ENCODE results near the gene CDK8. TPM values are rescaled to one million over a fixed set of nuclear protein-coding genes. Genes with fewer than 3 reads are reported as not detected.
"Not testable (repeated sequence)": the region's sequence is repeated elsewhere in the genome, so short reads cannot be mapped to it uniquely, and the experiment has no call there.

The CDK8 gene
- total RNA-seq, 2 experiments from 2014 or later = 14.1 to 15.5 TPM

DNA sequence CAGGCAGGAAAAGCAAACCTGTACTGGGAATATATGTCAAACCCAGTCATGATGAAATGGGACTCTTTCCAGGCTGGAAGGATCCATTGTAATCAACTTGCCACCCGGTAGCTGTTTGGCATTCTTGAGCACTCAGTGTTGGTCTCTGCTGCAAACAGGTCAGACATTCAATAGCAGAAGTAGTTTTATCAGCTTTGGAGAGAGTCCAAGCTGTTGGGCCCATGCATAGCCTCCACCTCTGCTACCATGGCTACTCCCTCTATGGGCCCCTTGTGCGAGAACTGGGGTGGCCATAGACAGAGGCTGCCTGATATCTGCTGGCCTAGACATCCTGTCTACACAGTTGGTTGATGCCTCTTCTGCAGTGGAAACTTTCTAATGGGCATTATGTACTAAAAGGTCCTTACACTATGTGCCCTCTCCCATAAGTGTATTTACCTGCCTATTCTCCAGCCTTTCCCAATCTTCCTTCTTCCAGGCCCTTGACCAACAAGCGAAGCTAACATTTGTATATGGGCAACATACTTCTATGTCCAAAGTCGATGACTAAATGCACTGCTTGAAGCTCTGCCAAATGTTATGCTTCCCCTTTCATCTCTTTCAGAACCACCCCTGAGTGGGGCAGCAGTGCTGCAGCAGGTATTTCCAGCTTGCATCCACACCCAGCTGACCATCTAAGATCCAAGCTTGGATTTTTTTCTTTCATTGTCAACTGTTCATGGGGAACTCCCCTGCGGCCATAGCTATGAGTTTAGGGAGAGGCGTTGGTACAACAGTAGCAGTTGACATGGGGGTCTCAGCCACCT lies 26.6 kb upstream of the CDK8 start:
- DNase-seq = no peak
- Mint-ChIP-seq H3K4me1 (peaks cover 12% of the 10 kb centered on the region), H3K27ac (no peak overlapping the region), H3K9me3 (no peaks in the 10 kb centered on the region), H3K4me3 (no peak overlapping the region), H3K36me3 (ENCODE audit: low read depth) (no peaks in the 10 kb centered on the region), H3K27me3 (no peaks in the 10 kb centered on the region)
- POLR2A ChIA-PET = interaction anchor here (0.5 kb wide), 1 partner anchor 514 kb away, joined by 5 read pairs; no protein-coding TSS in a partner anchor
- CTCF ChIA-PET = interaction anchor here (0.9 to 1.4 kb wide), 3 partner anchors 8 to 42 kb away, joined by 3 to 5 read pairs (median 5); no protein-coding TSS in a partner anchor

DNA sequence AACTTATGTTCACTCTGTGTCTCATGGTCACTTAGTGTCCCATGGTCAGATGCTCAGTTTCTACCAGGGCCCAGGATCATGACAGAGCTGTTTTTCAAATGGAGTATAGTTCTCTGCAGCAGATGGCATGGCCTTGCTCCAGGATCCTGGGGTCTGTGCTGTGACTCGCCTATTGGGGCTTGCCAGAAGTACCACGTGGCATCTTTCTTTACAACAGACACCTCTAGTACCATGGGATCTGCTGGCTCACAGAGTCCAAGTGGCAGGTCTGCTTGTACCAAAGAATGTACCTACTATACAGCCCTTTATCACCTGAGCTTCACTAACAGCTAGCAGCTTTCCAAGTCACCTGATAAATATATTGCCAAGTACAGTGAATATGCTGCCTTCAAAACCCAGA lies 25.8 kb upstream of the CDK8 start:
- no peak overlapping the region for H3K27ac Mint-ChIP-seq
- no peak overlapping the region for H3K4me3 Mint-ChIP-seq
- DNase-seq = no peak
- H3K9me3 Mint-ChIP-seq = no peaks in the 10 kb centered on the region
- H3K36me3 Mint-ChIP-seq (ENCODE audit: low read depth) = no peaks in the 10 kb centered on the region
- H3K27me3 Mint-ChIP-seq = no peaks in the 10 kb centered on the region
- ChIA-PET CTCF (interaction anchor here (0.9 to 1.4 kb wide), 3 partner anchors 9 to 42 kb away, joined by 3 to 5 read pairs (median 5); no protein-coding TSS in a partner anchor), POLR2A (no interaction called here)
- peaks cover 5% of the 10 kb centered on the region for H3K4me1 Mint-ChIP-seq

DNA sequence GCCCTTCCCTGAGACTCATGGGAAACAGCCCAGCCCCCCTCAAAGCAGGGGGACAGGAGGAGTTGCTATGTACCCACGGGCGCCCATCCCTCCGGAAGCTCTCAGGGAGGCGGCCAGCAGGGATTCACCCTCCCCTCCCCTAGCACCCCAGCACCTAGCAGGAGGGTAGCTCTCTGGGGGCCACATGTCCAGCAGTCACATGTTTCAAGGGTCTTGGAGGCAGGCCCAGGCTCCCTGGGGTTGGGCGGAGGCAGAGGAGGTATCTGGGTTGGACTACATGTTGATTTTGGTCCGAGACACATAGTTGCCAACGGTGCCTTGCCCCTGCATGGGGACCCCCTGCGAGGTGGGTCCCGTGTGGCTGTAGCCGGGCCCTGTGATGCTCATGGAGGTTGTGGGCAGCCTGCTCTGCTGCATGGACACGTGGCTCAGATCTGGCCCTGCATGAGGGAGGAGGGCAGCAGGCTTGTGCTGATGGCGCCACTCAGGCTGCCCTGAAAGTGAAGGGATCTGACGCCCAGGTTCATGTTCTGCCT lies 24.8 kb upstream of the CDK8 start:
- Mint-ChIP-seq H3K27ac (no peak overlapping the region), H3K9me3 (no peaks in the 10 kb centered on the region), H3K4me1 (no peaks in the 10 kb centered on the region), H3K4me3 (no peak overlapping the region), H3K36me3 (ENCODE audit: low read depth) (no peaks in the 10 kb centered on the region), H3K27me3 (no peaks in the 10 kb centered on the region)
- CTCF ChIA-PET = interaction anchor here (0.6 kb wide), 1 partner anchor 385 kb away, joined by 3 read pairs; no protein-coding TSS in a partner anchor
- POLR2A ChIA-PET = no interaction called here
- DNase-seq = no peak

DNA sequence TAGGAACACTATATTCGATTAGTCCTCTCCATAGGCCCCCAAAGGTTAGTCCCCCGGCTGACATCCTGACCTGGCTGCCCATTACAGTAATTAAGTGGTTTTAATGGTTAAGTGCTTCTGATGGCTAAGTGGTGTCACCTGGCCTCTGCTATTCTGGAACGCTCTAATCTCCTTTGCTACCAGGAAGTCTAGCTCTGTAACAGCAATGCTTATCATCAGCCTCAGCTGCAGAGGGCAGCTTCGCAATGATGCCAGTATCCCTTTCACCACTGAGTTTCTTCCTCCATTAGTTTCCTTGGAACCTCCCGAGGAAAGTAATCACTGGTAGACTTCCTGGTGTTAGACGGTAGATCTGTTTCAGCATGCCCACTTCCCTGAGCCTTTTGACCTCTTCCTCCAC lies 23.2 kb upstream of the CDK8 start:
- Mint-ChIP-seq H3K4me3 (no peak overlapping the region), H3K27ac (no peak overlapping the region), H3K4me1 (no peaks in the 10 kb centered on the region), H3K9me3 (no peaks in the 10 kb centered on the region), H3K27me3 (no peaks in the 10 kb centered on the region), H3K36me3 (ENCODE audit: low read depth) (no peaks in the 10 kb centered on the region)
- DNase-seq = no peak
- POLR2A ChIA-PET = no interaction called here
- CTCF ChIA-PET = no interaction called here

DNA sequence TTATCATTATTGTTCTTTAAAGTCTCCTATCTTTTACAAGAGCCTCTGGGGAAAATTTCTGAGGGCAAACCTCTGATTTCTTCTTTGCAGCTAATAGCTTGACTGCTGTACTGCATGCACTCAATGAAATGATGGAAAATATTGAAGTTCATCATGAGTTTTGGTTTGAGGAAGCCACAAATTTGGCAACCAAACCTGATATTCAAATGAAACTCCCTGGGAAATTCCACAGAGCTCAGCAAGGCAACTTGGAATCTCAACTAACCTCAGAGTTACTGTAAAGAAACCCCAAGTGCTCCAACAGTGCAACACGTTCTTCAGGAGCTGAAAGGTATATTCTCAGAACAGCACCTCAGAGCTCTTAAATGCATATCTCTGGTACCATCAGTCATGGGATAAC lies 17.6 kb upstream of the CDK8 start:
- H3K9me3 Mint-ChIP-seq = no peaks in the 10 kb centered on the region
- no peak overlapping the region for H3K4me3 Mint-ChIP-seq
- POLR2A ChIA-PET = no interaction called here

DNA sequence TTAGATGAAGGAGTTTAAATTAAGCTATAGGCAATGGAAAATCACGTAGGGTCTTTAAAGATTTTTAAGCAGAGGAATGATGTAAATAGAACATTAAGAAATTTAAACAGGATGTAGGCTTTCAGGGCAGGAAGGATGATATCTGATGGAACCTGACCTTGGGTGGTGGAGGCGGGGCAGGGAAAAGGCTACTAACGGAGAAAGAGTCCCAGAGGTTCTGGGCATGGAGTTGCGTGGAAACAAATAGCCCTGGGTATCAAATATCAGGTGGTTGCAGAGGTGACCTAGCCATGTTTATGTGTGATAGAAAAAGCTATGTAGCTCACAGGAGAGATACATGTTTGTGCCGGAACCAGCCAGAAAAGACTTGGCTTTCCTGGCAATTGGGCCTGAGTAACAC lies 7.8 kb upstream of the CDK8 start:
- ChIA-PET POLR2A (no interaction called here), CTCF (interaction anchor here (1.3 kb wide), 2 partner anchors 9 to 18 kb away, joined by 5 read pairs; no protein-coding TSS in a partner anchor)
- Mint-ChIP-seq H3K27ac (no peak overlapping the region), H3K36me3 (ENCODE audit: low read depth) (no peaks in the 10 kb centered on the region), H3K27me3 (no peaks in the 10 kb centered on the region), H3K4me1 (no peaks in the 10 kb centered on the region), H3K4me3 (no peak overlapping the region), H3K9me3 (no peaks in the 10 kb centered on the region)
- no peak for DNase-seq

More for the DNA sequence above, 17.6 kb upstream of the CDK8 start:
- H3K36me3 Mint-ChIP-seq (ENCODE audit: low read depth) = no peaks in the 10 kb centered on the region
- CTCF ChIA-PET = no interaction called here
- no peak for DNase-seq
- H3K27ac Mint-ChIP-seq = no peak overlapping the region
- no peaks in the 10 kb centered on the region for H3K4me1 Mint-ChIP-seq
- peaks cover 6% of the 10 kb centered on the region for H3K27me3 Mint-ChIP-seq

DNA sequence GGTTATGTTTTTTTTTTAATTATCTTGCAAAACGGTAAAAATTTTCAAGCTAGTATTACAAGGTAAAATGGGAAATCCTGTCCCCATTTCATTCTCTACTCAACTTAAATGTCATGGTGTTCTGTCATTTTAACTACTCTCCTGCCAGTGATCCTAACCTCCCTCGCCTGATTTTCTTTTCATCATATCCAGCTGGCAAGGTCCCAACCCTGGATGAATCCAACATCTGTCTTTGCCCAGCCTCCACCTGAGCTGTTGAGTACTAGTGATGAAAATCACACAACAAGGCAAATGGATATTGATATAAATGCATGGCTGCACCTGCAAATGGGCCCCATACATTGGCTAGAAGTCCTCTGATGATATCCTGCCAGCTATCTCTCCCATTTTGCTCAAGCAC lies 6.9 kb upstream of the CDK8 start:
- ChIA-PET CTCF (no interaction called here), POLR2A (no interaction called here)
- Mint-ChIP-seq H3K36me3 (ENCODE audit: low read depth) (no peaks in the 10 kb centered on the region), H3K27ac (no peak overlapping the region), H3K4me3 (no peak overlapping the region), H3K27me3 (no peaks in the 10 kb centered on the region), H3K4me1 (no peaks in the 10 kb centered on the region), H3K9me3 (no peaks in the 10 kb centered on the region)
- DNase-seq = no peak

DNA sequence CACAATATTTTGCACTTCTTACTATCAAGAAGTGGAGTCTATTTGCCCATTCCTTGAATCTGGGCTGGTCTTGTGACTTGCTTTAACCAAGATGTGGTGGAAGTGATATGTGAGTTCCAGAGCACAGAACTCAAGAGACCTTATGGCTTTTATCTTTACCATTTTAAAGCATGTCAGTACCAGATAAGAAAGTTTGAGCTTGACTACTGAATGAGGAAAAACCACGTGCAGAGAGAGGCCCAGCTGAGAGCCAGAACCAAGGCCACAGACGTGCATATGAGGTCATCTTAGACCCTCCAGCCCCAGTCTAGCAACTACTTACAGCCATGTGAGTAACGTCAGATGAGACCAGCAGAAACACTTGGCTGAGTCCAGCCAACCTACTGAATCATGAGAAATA lies 6.3 kb upstream of the CDK8 start:
- no peak for DNase-seq
- H3K27ac Mint-ChIP-seq = no peak overlapping the region
- H3K4me1 Mint-ChIP-seq = no peaks in the 10 kb centered on the region
- H3K27me3 Mint-ChIP-seq = no peaks in the 10 kb centered on the region
- H3K4me3 Mint-ChIP-seq = no peak overlapping the region
- no peaks in the 10 kb centered on the region for H3K9me3 Mint-ChIP-seq
- CTCF ChIA-PET = no interaction called here
- no peaks in the 10 kb centered on the region for H3K36me3 Mint-ChIP-seq (ENCODE audit: low read depth)
- POLR2A ChIA-PET = no interaction called here

DNA sequence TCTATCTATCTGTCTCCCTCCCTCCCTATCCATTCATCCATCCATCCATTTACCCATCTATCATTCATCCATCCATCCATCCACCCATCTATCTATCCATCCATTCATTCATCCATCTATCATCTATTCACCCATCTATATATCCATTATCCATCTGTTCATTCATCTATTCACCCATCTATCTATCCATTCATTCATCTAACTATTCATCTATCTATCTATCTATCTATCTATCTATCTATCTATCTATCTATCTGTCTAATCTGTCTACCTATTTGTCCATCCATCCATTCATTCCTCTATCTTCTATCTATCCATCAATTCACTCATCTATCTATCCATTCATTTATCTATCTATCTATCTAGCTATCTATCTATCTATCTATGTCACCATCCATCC lies 4.4 kb upstream of the CDK8 start:
- H3K36me3 Mint-ChIP-seq (ENCODE audit: low read depth) = peaks cover 2% of the 10 kb centered on the region
- peaks cover 7% of the 10 kb centered on the region for H3K4me1 Mint-ChIP-seq
- H3K4me3 Mint-ChIP-seq = no peak overlapping the region
- no peak overlapping the region for H3K27ac Mint-ChIP-seq
- ChIA-PET POLR2A (no interaction called here), CTCF (no interaction called here)
- DNase-seq = no peak
- H3K27me3 Mint-ChIP-seq = no peaks in the 10 kb centered on the region
- no peaks in the 10 kb centered on the region for H3K9me3 Mint-ChIP-seq

DNA sequence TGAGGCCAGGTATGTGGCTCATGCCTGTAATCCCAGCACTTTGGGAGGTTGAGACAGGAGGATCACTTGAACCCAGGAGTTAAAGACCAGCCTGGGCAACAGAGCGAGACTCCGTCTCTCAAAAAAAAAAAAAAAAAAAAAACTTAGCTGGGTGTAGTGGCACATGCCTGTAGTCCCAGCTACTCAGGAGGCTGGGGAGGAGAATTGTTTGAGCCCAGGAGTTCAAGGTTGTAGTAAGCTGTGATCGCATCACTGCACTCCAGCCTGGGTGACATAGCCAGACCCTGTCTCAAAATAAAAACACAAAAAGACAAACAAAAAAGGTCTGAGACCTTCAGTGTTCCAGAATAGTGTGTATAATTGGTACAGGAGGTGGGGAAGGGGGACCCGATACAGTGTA lies 1.9 kb upstream of the CDK8 start:
- H3K36me3 Mint-ChIP-seq (ENCODE audit: low read depth); H3K27me3 Mint-ChIP-seq; H3K27ac Mint-ChIP-seq; DNase-seq; H3K4me3 Mint-ChIP-seq; H3K9me3 Mint-ChIP-seq; POLR2A ChIA-PET: not testable (repeated sequence)
- peaks cover 25% of the 10 kb centered on the region for H3K4me1 Mint-ChIP-seq
- CTCF ChIA-PET = interaction anchor here (0.6 kb wide), 1 partner anchor 208 kb away, joined by 3 read pairs; no protein-coding TSS in a partner anchor

DNA sequence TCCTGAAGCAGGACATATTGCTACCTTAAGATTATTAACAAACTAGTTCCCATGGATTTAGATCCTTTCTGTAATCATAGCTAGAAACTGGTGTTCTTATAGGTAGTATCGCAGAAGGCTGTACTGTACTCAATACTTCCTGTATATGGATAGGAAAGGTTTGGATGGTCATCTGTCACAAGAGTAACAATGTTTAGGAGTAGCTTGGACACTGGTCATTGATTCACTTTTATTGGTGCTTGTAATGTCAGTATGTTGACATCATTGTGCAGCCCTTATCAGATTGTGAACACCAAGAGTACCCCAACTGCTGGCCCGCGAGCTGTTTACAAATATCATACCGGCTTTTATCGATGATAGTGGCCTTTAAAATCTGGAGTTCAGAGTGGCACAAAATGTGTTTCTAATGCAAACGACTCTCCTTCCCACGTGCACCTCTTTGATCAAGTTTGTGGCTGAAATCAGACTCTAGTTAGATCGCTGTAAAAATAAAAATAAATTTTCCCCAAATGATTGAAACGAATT lies 605 bp upstream of the CDK8 start:
- no peak for DNase-seq
- ChIA-PET POLR2A (no interaction called here), CTCF (interaction anchor here (0.9 kb wide), 1 partner anchor 19 kb away, joined by 4 read pairs; no protein-coding TSS in a partner anchor)
- Mint-ChIP-seq H3K4me1 (peaks cover 26% of the 10 kb centered on the region), H3K27me3 (no peaks in the 10 kb centered on the region), H3K4me3 (peak overlapping the region; percentile 80), H3K9me3 (no peaks in the 10 kb centered on the region), H3K27ac (peak overlapping the region; percentile 89), H3K36me3 (ENCODE audit: low read depth) (peaks cover 2% of the 10 kb centered on the region)

DNA sequence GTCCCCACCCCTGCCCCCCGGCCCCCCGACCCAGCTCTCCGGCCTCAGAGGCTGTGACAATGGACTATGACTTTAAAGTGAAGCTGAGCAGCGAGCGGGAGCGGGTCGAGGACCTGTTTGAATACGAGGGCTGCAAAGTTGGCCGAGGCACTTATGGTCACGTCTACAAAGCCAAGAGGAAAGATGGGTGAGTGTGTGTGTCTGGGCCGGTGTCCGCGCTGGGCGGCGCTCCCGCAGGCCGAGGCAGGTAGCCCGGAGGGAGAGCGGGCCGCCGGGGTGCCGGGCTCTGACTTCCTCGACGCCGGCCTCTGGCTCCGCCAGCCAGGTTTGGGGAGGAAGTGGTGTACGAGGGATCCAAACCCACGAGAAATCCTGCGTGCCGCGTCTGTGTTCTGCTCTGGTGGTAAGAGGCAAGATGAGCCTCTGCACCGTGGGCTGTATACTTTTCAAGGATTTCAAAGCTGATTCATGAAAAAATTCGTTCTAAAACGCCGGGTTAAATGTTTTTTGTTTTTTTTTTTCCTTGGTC lies 718 bp downstream of the CDK8 start:
- Mint-ChIP-seq H3K4me3 (peak overlapping the region; percentile 90), H3K27me3 (no peaks in the 10 kb centered on the region), H3K36me3 (ENCODE audit: low read depth) (peaks cover 2% of the 10 kb centered on the region), H3K27ac (peak overlapping the region; percentile 87), H3K9me3 (no peaks in the 10 kb centered on the region), H3K4me1 (peaks cover 27% of the 10 kb centered on the region)
- CTCF ChIA-PET = interaction anchor here (0.5 to 1.2 kb wide), 4 partner anchors 26 to 1115 kb away, joined by 3 to 4 read pairs (median 3); partner anchors contain the start of gene RNF6
- peak; percentile 70 for DNase-seq
- POLR2A ChIA-PET = no interaction called here

DNA sequence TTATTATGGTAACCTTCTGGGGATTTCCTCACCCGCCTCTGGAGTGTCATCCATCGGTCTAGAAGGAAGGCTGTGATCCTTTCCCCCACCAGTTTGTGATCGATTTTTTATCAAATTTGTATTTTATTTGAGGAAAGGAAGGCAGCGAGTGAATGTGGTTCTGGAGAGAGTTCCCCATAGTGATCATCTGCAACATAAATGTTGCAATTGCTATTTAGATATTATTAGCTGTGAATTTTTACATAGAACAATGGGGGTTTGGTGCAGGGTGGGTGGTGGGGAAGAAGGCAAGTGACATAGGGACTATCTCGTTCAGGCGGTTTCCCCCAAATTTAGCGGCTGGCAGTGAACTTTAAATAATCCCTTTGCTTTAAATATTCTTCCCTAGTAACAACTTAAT lies 1.2 kb downstream of the CDK8 start:
- POLR2A ChIA-PET = no interaction called here
- Mint-ChIP-seq H3K27ac (peak overlapping the region; percentile 87), H3K4me3 (peak overlapping the region; percentile 90), H3K4me1 (peaks cover 27% of the 10 kb centered on the region), H3K9me3 (no peaks in the 10 kb centered on the region), H3K27me3 (no peaks in the 10 kb centered on the region), H3K36me3 (ENCODE audit: low read depth) (peaks cover 2% of the 10 kb centered on the region)
- DNase-seq = no peak
- CTCF ChIA-PET = interaction anchor here (0.5 to 1.2 kb wide), 5 partner anchors 9 to 1116 kb away, joined by 3 to 5 read pairs (median 3); partner anchors contain the start of gene RNF6
